ENCODE measurements around the gene MADCAM1.

Gene MADCAM1

DNA sequence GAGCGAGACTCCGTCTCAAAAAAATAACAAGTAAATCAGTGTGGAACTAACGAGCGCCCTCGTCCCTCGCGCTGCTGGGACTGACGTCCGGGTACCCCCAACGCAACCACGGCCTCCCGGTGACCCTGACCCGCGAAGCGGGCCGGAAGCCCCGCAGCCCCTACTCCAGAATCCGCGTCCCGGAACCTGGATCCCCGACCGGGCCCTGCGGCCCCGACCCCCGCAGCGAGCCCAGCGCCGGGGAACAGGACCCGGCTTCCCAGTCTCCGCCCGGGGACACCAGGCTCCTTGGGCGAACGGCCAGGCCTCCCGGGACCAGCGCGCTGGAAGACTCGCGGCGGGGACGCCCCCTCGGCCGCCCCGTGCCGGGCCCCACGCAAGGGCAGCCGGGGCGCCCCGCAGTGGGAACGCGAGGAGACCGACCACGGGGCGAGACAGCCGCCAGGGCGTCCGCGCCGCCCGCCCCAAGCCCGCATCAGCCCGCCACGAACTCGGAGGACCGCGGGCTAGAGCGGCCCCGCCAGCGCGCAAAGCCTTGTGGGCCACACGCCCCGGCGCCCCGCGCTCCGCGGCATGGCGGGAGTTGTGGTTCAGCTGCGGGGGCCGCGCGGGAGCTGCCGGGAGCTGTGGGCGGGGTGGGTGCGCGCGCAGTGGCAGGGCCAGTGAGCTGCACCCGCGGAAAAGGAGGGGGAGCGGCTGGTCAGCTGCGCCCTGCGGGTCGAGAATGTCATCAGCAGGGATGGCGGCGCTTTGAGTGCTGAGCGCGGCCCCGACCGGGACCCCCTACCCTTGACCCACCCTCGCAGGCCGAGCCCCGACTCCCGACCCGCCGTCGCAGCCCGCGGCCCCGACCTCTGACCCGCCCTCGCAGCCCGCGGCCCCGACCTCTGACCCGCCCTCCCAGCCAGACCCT, 7.5 kb upstream of the MADCAM1 start:
- DNase-seq, result peak; percentile 94

DNA sequence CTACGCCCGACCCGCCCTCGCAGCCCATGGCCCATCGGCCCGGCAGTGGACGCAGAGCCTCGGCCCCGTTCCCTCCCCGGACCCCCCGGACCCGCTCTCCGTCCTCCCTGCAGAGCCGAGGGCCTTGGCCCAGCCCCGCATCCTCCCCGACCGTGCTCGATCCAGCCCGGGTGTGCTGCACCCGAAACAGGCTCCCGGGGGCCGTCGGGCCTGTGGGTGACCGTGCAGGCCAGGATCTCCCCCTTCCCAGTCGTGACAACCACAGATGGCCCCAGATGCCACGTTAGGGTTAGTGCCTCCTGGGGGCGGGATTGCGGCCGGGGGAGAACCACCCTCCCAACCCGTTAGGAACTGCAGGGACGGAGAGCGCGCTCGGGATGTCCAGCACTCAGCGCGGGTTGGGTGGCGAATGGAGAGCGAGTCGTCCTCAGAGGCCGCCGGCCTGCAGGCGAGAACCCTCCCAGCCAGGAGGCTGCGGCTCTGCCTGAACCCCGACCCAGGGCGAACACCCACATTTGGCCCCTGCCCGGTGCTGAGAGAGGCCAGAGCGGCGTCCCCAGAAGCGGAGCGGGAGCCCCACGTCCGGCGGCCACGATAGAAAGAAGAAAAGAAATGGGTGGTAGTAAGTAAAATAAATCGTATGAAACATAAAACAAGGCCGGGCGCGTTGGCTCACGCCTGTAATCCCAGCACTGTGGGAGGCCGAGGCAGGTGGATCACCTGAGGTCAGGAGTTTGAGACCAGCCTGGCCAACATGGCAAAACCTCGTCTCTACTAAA, 6.7 kb upstream of the MADCAM1 start:
- DNase-seq, result no peak

DNA sequence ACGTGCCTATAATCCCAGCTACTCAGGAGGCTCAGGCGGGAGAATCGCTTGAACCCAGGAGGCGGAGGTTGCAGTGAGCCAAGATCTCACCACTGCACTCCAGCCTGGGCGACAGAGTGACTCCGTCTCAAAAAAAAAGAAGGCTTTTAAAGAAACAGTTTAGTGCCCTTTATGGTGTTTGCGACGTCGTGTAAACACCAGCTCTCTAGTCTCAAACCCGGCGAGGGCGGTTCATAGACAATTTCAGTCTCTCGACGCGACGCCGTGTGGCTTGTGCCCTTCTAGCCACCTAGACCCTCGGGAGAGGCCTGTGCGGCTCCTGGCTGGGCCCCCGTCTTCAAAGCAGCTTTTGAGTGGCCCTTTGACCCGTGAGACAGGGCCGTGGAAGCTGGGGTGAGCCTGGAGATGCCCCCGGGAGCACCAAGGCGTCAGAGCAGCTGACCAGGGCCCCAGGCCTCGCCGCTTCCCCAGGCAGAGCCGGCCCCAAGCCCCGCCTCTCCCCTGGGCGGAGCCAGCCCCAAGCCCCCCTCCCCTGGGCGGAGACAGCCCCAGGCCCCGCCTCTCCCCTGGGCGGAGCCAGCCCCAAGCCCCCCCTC, 5.0 kb upstream of the MADCAM1 start:
- peak; percentile 40 for DNase-seq

DNA sequence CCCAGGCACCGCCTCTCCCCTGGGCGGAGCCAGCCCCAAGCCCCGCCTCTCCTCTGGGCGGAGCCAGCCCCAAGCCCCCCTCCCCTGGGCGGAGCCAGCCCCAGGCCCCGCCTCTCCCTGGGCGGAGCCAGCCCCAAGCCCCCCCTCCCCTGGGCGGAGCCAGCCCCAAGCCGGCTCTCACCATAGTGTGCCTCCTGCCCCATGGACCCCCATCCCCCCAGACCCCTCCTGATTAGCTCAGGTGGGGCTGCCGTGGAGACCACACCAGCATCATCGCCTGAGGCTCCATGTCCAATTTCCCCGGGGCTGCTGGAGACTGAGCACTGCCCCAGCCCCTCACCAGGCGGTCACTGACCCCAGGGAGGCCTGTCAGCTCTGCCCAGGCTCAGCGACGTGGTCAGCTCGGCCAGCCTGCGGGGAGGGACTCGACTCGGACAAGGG, 4.2 kb upstream of the MADCAM1 start:
- DNase-seq, result peak; percentile 61

DNA sequence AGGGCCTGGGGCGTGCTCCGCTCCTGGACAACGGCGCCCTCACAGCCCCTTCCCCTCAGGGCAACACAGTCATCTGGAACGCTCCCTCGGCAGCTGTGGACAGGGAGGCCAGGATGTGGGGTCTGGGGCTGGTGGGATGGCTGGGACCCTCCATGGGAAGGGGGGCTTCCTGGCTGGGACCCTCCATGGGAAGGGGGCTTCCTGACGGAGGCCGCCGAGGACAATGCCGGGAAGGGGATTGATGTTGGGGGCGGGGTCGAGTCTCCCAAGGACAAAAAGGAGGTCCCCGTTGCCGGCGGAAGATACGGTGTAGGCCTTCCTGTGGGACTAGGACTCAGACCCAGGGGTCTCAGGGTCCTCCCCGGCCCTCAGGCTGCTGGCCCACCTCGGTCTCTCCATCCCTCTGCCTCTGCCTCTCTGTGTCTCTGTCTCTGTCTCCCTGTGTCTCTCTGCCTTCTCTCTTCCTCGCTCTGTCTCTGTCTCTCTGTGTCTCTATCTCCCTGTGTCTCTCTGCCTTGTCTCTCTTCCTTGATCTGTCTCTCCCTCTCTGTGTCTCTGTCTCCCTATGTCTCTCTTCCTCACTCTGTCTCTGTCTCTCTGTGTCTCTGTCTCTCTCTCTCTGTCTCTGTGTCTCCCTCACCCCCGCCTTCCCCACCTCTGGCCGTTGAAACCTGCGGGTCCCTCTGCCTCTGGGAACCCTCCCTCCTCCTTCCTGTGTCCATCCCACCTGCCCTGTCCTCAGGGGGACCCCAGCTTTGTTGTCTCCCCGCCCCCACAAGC, 2.7 kb upstream of the MADCAM1 start:
- no peak for DNase-seq

DNA sequence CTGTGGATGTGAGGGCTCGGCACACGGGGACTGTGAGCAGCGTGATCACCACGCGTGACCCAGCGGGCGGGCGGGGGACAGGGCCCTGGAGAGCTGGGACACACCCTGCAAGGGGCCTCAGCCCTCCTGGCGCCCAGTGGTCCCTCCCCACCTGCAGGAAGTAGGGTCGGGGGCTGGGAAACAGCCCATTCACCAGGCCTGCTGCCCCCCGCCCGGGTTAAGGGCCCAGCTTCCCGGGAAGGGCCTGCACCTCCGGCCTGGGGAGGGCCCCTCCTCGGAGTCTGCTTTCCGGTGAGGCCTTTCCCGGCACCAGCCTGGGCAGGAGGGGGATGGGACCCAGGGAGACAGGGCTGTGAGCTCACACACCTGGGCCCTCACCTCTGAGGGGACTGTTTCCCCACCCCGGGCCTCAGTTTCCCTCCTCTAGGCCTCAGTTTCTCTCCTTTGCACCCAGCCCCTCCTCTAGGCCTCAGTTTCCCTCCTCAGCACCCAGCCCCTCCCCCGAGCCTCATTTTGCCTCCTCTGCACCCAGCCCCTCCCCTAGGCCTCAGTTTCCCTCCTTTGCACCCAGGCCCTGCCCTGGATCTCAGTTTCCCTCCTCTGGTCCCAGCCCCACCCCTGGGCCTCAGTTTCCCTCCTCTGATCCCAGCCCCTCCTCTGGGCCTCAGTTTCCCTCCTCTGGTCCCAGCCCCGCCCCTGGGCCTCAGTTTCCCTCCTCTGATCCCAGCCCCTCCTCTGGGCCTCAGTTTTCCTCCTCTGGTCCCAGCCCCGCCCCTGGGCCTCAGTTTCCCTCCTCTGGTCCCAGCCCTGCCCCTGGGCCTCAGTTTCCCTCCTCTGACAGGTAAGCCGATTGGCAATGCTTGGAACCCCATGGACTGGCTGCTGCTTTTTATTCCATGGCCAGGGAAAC, 1.9 kb upstream of the MADCAM1 start:
- DNase-seq, result no peak

DNA sequence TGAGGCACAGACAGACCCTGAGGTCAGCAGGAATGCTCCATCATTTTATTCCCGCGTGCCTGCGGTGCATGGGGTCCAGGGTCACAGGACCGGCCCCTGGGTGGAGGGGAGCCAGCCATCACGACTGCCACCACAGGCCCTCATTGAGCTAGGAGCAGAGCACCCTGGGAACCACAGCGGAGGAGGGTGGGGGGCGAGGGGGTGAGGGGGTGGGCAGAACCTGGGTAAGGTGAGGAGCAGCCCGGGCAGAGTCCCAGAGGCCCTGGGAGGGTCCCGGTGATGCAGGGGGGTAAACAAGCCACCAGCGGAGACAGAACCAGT, 1.2 kb upstream of the MADCAM1 start:
- no peak for DNase-seq

DNA sequence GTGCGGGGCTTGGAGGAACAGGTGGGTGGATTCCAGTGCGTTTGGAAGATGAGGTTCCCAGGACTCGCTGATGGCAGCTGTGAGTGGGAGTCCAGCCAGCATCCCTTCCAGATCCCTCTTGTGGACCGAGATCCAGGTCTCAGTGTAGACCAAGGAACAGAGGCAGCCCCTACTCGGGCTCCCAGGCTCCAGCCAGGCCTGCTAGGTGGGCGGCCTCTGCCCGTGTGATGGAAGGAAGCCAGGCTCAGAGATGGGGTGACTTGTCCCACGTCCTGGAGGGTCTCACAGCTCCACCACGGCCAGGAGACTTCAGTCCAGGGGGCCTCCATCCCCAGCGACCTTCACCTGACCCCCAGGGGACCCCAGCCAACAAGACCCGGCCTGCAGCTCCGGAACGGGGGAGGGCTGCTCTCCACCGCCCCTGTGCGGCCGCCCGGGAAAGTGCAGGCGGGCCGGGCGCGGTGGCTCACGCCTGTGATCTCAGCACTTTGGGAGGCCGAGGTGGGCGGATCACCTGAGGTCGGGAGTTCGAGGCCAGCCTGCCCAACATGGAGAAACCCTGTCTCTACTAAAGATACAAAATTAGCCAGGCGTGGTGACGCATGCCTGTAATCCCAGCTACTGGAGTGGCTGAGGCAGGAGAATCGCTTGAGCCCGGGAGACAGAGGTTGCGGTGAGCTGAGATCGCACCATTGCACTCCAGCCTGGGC, 729 bp upstream of the MADCAM1 start:
- peak; percentile 79 for DNase-seq

DNA sequence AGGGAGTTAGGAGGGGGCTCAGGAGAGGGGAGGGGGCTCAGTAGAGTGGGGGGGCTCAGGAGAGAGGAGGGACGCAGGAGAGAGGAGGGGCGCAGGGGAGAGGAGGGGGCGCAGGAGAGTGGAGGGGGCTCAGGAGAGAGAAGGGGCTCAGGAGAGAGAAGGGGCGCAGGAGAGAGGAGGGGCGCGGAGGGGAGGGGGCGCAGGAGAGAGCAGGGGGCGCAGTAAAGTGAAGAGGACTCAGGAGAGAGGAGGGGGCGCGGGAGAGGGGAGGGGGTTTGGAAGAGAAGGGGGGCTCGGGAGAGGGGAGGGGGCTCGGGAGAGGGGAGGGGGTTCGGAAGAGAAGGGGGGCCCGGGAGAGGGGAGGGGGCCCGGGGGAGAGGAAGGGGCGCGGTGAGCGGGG, 700 bp downstream of the MADCAM1 start:
- DNase-seq, result no peak

DNA sequence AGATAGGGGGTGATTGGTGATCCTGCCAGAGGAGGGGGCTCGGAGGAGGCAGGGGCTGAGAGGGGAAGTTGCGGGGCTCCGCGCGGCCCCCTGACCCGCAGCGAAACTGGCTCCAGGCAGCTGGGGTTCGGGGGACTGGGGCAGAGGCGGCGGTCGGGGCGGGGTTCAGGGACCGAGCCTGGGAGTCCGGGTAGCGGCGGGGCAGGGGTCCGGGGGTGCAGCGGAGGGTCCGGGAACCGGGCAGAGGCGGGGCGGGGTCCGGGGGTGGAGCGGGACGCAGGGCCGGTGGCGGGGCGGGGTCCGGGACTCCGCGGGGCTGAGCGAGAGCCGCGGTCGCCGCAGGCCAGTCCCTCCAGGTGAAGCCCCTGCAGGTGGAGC, 1.2 kb downstream of the MADCAM1 start:
- DNase-seq, result no peak

DNA sequence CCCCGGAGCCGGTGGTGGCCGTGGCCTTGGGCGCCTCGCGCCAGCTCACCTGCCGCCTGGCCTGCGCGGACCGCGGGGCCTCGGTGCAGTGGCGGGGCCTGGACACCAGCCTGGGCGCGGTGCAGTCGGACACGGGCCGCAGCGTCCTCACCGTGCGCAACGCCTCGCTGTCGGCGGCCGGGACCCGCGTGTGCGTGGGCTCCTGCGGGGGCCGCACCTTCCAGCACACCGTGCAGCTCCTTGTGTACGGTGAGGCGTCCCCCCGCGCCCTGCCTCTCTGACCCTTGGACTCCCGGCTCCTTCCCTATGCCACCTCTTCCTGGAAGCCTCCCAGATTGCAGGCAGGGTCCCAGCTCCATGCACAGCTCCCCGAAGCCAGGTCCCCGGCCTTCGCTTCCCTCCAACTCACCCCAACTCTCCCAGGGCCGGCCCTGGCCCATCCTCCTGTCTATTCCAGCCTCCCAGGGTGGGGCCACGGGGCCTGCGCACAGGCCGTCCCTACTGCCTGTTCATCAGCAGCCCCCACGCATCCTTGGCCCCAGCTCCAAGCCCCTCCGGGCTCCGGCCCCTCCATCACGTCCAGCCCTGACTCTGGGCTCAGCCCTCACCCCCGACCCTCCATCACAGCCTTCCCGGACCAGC, 1.7 kb downstream of the MADCAM1 start:
- DNase-seq, result no peak

DNA sequence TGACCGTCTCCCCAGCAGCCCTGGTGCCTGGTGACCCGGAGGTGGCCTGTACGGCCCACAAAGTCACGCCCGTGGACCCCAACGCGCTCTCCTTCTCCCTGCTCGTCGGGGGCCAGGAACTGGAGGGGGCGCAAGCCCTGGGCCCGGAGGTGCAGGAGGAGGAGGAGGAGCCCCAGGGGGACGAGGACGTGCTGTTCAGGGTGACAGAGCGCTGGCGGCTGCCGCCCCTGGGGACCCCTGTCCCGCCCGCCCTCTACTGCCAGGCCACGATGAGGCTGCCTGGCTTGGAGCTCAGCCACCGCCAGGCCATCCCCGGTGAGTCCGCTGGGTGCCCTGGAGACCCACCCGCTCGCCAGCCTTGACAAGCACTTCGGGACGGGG, 2.2 kb downstream of the MADCAM1 start:
- DNase-seq, result no peak

DNA sequence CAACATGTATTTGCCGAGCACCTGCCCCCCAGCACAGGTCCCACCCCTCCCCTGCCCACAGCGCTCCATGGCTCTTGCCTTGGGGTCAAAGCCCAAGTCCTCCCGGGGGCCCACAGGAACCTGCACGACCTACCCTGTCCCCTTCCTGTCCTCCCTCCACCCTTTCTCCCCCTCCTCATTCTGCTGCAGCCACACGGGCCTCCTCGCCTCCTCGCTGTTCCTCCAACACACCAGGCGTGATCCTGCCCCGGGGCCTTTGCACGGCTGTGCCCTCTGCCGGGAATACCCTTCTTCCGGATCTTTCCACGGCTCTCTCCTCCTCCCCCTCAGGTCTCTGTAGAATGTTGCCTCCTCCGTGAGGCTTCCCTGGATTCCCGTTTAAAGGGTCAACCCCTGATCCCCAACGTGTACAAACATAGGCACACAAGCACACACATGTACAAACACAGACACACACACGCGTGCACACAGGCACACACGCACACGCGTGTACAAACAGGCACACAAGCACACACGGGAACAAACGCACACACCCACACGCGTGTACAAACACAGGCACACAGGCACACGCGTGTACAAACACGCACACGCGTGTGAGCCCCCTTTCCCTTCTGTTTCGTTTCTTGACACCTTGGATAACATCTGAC, 2.8 kb downstream of the MADCAM1 start:
- DNase-seq, result no peak

DNA sequence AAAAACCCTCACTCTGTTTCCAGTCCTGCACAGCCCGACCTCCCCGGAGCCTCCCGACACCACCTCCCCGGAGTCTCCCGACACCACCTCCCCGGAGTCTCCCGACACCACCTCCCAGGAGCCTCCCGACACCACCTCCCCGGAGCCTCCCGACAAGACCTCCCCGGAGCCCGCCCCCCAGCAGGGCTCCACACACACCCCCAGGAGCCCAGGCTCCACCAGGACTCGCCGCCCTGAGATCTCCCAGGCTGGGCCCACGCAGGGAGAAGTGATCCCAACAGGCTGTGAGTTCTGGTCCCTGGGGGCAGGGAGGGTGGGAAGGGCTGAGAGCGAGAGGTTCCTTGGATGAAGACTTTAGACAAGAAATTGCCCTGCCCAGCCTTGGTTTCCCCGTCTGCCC, 5.4 kb downstream of the MADCAM1 start:
- DNase-seq, result no peak

DNA sequence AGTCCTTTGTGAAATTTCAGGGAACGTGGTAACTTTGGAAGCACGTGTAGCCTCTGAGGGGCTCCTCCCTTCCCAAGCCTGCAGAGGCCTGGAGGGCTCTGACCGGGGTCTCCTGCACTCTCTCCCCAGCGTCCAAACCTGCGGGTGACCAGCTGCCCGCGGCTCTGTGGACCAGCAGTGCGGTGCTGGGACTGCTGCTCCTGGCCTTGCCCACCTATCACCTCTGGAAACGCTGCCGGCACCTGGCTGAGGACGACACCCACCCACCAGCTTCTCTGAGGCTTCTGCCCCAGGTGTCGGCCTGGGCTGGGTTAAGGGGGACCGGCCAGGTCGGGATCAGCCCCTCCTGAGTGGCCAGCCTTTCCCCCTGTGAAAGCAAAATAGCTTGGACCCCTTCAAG, 8.3 kb downstream of the MADCAM1 start:
- DNase-seq, result no peak

DNA sequence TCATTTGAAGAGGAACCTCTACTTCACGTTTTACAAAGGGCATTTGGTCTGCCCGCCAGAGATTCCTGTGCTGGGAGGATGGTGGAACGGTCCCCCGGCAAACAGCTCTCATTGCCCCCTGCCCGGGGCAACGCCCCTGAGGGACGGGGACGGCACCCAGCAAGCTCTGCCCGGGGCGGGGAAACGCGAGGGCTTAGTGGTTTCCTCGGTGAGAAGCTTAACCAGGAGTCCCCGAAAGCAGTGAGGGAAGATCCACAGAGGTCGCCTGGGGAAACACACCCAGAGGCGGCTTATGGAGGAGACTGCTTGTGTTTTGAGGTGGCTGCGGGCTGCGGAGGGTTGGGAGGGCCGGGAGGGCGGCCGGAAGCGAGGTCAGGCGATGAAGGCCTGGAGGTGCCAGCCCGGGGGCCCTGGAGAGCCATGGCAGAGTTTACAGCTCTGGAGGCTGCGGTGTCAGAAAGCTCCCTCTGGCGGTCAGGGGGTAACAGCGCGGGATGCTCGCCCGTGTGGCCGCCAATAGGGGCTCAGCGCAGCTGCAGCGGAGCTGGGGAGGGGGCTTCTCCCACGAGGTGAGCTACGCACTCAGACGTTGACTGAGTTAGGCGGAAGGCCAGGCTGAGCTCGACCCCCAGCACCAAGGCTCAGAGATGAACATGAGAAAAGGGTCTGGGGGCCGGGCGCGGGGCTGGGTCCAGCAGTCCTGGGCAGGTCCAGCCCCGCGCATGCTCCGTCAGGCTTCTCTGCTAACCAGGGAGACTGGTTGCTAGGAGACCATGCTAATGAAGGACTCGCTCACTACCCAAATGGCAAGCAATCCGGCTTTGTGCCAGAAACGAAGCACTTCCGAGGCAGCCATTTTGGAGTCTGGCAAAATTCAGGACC, 10.4 kb downstream of the MADCAM1 start:
- DNase-seq, result peak; percentile 94

DNA sequence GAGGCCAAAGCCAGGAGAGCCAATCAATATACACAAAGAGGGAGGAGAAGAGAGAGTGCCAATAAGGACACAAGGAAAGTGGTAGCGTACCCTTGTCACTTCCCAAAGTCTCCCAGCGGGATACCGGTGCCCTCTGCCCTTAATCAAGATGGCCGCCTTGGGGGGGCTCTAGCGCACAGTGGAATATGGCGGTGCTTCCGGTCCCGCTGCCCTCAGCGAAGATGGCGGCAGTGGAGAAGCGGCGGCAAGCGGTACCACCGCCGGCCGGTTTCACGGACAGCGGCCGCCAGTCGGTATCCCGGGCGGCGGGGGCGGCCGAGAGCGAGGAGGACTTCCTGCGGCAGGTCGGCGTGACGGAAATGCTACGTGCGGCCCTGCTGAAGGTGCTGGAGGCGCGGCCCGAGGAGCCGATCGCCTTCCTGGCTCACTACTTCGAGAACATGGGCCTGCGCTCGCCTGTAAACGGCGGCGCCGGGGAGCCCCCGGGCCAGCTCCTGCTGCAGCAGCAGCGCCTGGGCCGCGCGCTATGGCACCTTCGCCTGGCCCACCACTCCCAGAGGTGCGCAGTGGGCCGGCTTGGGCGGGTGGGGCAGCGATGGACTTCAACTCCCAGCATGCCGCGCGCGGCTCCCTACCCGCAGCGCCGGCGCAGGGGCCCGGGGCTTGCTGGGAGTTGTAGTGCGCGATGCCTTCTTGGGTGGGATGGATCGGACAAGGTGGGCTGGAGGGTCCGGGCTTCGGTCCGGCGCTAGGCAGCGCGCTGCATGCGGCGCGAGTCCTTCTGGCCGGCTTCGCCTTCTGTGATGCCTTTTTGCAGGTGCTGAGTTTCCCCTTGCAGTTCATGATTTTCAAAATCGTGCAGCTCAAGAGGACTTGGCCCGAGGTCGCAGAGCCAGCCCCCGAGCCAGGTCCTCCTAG, 11.3 kb downstream of the MADCAM1 start, which contains the start of gene TPGS1:
TSS of gene TPGS1 (plus strand) at position 212 of the 918 bp plus-strand sequence. CDS start at position 222, 10 bp downstream.
- peak; percentile 91 for DNase-seq

All from activated CD4-positive, alpha-beta T cell treated with anti-CD3 and anti-CD28 coated beads for 48 hours (primary cell).